NCI-H187 treated with DMSO at 0.1 percent for 48 hours (cell line): ENCODE data around the gene ARHGAP26.
"Not testable (repeated sequence)": the region's sequence is repeated elsewhere in the genome, so short reads cannot be mapped to it uniquely, and the experiment has no call there.

Source experiments
- DNase-seq: peaks from one replicate; lab custom pipeline; 2025; lab: John Stamatoyannopoulos, UW

The ARHGAP26 gene

GRCh38 chr5:142931896-142932686 is 161.9 kb downstream of the ARHGAP26 start:
- DNase-seq, result no peak

GRCh38 chr5:142934051-142934762 is 164.0 kb downstream of the ARHGAP26 start:
- no peak for DNase-seq

- no peak for DNase-seq
These were observed 164.8 kb downstream of the ARHGAP26 start for GRCh38 chr5:142935014-142935413.

- no peak for DNase-seq
These were observed 167.2 kb downstream of the ARHGAP26 start for GRCh38 chr5:142937374-142937773.

GRCh38 chr5:142938266-142938880 is 168.2 kb downstream of the ARHGAP26 start:
- no peak for DNase-seq

GRCh38 chr5:142939006-142939405 is 168.8 kb downstream of the ARHGAP26 start:
- DNase-seq, result no peak

- DNase-seq, result no peak
These were observed 169.7 kb downstream of the ARHGAP26 start for GRCh38 chr5:142939884-142940283.

GRCh38 chr5:142941245-142941644 is 171.1 kb downstream of the ARHGAP26 start:
- DNase-seq, result no peak

GRCh38 chr5:142942901-142943300 is 172.7 kb downstream of the ARHGAP26 start:
- no peak for DNase-seq

GRCh38 chr5:142944140-142944539 is 174.0 kb downstream of the ARHGAP26 start:
- no peak for DNase-seq

- no peak for DNase-seq
These were observed 175.1 kb downstream of the ARHGAP26 start for GRCh38 chr5:142945321-142945720.

- DNase-seq, result no peak
These were observed 175.7 kb downstream of the ARHGAP26 start for GRCh38 chr5:142945845-142946244.

GRCh38 chr5:142946547-142947426 is 176.6 kb downstream of the ARHGAP26 start:
- no peak for DNase-seq

GRCh38 chr5:142947427-142947709 is 177.2 kb downstream of the ARHGAP26 start:
- no peak for DNase-seq

- DNase-seq, result no peak
These were observed 182.1 kb downstream of the ARHGAP26 start for GRCh38 chr5:142952229-142952628.

- DNase-seq, result not testable (repeated sequence)
These were observed 182.7 kb downstream of the ARHGAP26 start for GRCh38 chr5:142952871-142953270.

- no peak for DNase-seq
These were observed 184.3 kb downstream of the ARHGAP26 start for GRCh38 chr5:142954455-142954854.

GRCh38 chr5:142955628-142956027 is 185.5 kb downstream of the ARHGAP26 start:
- no peak for DNase-seq

- DNase-seq, result no peak
These were observed 187.4 kb downstream of the ARHGAP26 start for GRCh38 chr5:142957528-142957927.

- DNase-seq, result no peak
These were observed 188.9 kb downstream of the ARHGAP26 start for GRCh38 chr5:142958944-142959682.
